Central memory CD8-positive, alpha-beta T cell (primary cell): Measurements from ENCODE around the gene CDK16.
A peak's percentile ranks its signal among the peaks of the same experiment; 100 is the strongest.
"Not testable (repeated sequence)": the region's sequence is repeated elsewhere in the genome, so short reads cannot be mapped to it uniquely, and the experiment has no call there.

Experiments
- ATAC-seq: fragments of 150-1000 bp; cut with Tn5 transposase; replicated peaks from 2 replicates; pipeline ENCODE4 v1.10.0; 2022; ENCODE audit warnings: mild to moderate bottlenecking, moderate FRiP score, moderate number of reproducible peaks; ENCODE audit not compliant: poor library complexity, severe bottlenecking; ENCODE audit errors: extremely low read depth
- DNase-seq, 2 donors: peaks; one replicate each; pipeline ENCODE4 v3.0.0; 2021; ENCODE audit warnings: low spot score in 2 of 2
- H3K27ac Mint-ChIP-seq: one replicate; pipeline ENCODE4 v1.8.0; 2022; ENCODE audit warnings: low read depth, mild to moderate bottlenecking, moderate library complexity, mixed read lengths
- H3K27me3 Mint-ChIP-seq: one replicate; pipeline ENCODE4 v1.8.0; 2022; ENCODE audit warnings: mixed read lengths
- H3K36me3 Mint-ChIP-seq: one replicate; pipeline ENCODE4 v1.8.0; 2022; ENCODE audit warnings: mild to moderate bottlenecking, moderate library complexity, mixed read lengths; ENCODE audit not compliant: insufficient read depth
- H3K4me1 Mint-ChIP-seq: one replicate; pipeline ENCODE4 v1.8.0; 2022; ENCODE audit warnings: mixed read lengths
- H3K4me3 Mint-ChIP-seq: one replicate; pipeline ENCODE4 v1.8.0; 2022; ENCODE audit warnings: mild to moderate bottlenecking, moderate library complexity, mixed read lengths
- H3K9me3 Mint-ChIP-seq: one replicate; pipeline ENCODE4 v1.8.0; 2022; ENCODE audit warnings: mixed read lengths

Gene CDK16

DNA sequence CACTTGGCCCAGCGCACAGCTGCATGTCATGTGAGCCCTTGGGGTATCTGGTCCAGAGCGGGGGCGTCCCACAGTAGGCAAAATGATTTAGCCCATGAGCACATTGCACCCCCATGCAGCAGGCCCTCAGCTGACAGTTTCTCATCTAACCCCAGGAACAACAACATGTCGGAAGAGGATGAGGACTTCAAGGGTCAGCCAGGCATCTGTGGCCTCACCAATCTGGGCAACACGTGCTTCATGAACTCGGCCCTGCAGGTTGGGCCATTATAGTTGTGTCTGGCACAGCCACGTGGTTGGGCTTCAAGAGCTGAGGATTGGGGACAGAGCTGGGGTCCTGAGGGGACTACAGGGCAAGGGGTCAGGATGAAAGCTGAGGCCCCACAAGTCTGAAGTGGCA is 22.1 kb downstream of the CDK16 start:
- H3K4me1 Mint-ChIP-seq: peaks cover 11% of the 10 kb centered on the region

DNA sequence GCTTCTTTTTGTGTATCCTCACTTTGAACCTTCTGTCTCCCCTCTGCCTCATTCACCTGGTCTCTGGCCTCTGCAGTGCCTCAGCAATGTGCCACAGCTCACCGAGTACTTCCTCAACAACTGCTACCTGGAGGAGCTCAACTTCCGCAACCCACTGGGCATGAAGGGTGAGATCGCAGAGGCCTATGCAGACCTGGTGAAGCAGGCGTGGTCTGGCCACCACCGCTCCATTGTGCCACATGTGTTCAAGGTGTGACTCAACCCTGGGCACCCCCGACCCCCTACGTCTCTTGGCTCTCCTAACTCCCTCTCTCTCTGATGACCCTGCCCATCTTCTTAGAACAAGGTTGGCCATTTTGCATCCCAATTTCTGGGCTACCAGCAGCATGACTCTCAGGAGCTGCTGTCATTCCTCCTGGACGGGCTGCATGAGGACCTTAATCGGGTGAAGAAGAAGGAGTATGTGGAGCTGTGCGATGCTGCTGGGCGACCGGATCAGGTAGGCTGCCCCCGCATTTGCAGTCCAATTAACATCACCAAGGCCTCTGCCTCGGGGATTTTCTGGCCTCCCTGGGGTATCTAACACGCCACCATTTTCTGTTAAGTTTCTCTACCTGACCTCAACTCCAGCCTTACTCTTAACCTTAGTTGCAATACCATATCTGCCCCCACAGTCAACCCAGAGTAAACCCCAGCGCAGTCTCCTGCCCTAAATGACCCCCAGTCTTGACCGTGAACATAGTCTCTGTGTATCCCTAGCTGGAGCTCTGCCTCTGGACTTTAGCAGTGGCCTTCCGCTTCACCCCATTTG is 22.9 kb downstream of the CDK16 start:
- Mint-ChIP-seq H3K36me3 (peaks cover 40% of the 10 kb centered on the region), H3K27ac (peak overlapping the region; percentile 29), H3K9me3 (no peaks in the 10 kb centered on the region), H3K4me3 (no peak overlapping the region), H3K4me1 (peaks cover 4% of the 10 kb centered on the region), H3K27me3 (no peaks in the 10 kb centered on the region)
- ATAC-seq: no peak
- DNase-seq: no peak

More for the DNA sequence above, 22.1 kb downstream of the CDK16 start:
- no peak overlapping the region for H3K27ac Mint-ChIP-seq
- no peak for ATAC-seq
- peaks cover 33% of the 10 kb centered on the region for H3K36me3 Mint-ChIP-seq
- no peak overlapping the region for H3K4me3 Mint-ChIP-seq
- H3K27me3 Mint-ChIP-seq: no peaks in the 10 kb centered on the region
- H3K9me3 Mint-ChIP-seq: no peaks in the 10 kb centered on the region
- DNase-seq: no peak

DNA sequence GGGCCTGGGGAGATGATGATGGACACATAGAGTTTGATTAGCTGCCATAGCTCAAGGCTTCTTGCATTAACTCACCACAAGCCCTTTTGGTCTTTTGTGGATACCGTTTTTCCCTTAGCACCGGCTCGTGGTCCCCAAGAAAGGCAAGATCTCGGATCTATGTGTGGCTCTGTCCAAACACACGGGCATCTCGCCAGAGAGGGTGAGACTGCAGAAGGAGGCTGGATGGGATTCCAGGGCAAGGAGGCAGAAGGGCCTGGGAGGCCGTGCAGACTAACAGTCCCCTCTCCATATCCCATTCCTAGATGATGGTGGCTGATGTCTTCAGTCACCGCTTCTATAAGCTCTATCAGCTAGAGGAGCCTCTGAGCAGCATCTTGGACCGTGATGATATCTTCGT is 23.8 kb downstream of the CDK16 start:
- no peak for DNase-seq
- Mint-ChIP-seq H3K27ac (no peak overlapping the region), H3K36me3 (peaks cover 38% of the 10 kb centered on the region), H3K9me3 (no peaks in the 10 kb centered on the region), H3K4me1 (peaks cover 4% of the 10 kb centered on the region), H3K4me3 (no peak overlapping the region), H3K27me3 (no peaks in the 10 kb centered on the region)
- no peak for ATAC-seq

DNA sequence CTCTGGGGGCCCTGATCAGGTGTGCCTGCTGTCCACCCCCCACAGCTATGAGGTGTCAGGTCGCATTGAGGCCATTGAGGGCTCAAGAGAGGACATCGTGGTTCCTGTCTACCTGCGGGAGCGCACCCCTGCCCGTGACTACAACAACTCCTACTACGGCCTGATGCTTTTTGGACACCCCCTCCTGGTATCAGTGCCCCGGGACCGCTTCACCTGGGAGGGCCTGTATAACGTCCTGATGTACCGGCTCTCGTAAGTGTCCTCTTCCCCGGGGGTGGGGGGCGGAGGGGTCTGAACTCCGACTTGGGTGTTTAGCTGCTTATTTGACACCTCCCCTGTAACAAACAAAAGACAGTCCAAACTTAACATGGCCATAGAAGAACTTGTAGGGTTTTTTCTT is 24.9 kb downstream of the CDK16 start:
- no peaks in the 10 kb centered on the region for H3K27me3 Mint-ChIP-seq
- no peak overlapping the region for H3K27ac Mint-ChIP-seq
- DNase-seq: no peak
- H3K4me3 Mint-ChIP-seq: no peak overlapping the region
- no peak for ATAC-seq
- no peaks in the 10 kb centered on the region for H3K9me3 Mint-ChIP-seq
- peaks cover 4% of the 10 kb centered on the region for H3K4me1 Mint-ChIP-seq
- peaks cover 39% of the 10 kb centered on the region for H3K36me3 Mint-ChIP-seq

DNA sequence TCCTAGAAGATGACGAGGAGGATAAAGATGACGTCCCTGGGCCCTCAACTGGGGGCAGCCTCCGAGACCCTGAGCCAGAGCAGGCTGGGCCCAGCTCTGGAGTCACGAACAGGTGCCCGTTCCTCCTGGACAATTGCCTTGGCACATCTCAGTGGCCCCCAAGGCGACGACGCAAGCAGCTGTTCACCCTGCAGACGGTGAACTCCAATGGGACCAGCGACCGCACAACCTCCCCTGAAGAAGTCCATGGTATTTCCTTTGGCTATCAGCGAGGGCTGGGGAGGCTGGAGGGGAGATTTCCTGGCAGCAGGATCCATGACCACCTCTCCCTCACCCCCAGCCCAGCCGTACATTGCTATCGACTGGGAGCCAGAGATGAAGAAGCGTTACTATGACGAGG is 26.2 kb downstream of the CDK16 start:
- Mint-ChIP-seq H3K9me3 (no peaks in the 10 kb centered on the region), H3K36me3 (peaks cover 43% of the 10 kb centered on the region), H3K4me1 (peaks cover 4% of the 10 kb centered on the region), H3K4me3 (no peak overlapping the region), H3K27me3 (no peaks in the 10 kb centered on the region), H3K27ac (no peak overlapping the region)
- no peak for ATAC-seq
- no peak for DNase-seq

DNA sequence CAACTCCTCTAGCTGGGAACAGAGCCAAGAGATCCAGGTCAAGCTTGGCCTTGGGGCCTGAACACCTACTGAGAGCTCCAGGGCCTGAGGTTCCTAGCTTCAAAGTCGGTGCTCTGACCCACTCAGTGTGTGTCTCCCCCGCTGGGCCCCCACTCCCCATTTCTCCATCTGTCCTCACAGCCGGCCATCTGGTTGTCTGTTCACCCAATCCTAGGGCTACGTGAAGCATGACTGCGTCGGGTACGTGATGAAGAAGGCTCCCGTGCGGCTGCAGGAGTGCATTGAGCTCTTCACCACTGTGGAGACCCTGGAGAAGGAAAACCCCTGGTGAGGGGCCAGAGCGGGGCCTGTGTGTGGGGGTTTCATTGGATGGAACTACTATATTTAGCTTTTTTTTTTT is 26.7 kb downstream of the CDK16 start:
- peaks cover 42% of the 10 kb centered on the region for H3K36me3 Mint-ChIP-seq
- no peak for DNase-seq
- no peak overlapping the region for H3K27ac Mint-ChIP-seq
- H3K27me3 Mint-ChIP-seq: no peaks in the 10 kb centered on the region
- no peak overlapping the region for H3K4me3 Mint-ChIP-seq
- no peaks in the 10 kb centered on the region for H3K9me3 Mint-ChIP-seq
- H3K4me1 Mint-ChIP-seq: peaks cover 4% of the 10 kb centered on the region
- no peak for ATAC-seq

DNA sequence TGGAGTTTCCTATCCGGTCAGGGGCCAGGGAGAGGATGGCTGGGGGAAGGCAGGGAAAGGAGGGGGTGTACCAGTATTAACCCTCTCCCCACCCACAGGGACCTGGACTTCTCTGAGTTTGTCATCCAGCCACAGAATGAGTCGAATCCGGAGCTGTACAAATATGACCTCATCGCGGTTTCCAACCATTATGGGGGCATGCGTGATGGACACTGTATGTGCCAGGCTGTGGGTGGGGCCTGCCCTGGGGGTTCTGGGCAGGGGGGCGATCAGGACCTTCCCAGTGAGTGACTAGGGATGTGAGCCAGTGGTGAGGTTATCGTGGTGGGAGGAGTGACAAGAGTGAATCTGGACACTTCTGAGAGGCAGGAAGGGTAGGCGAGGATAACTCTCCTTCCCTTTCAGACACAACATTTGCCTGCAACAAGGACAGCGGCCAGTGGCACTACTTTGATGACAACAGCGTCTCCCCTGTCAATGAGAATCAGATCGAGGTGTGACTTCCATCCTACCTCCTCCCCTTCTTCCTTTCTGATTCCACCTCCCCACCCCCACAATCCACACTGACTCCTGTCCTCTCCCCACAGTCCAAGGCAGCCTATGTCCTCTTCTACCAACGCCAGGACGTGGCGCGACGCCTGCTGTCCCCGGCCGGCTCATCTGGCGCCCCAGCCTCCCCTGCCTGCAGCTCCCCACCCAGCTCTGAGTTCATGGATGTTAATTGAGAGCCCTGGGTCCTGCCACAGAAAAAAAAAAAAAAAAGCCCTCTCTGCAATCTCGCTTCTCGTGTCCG is 28.9 kb downstream of the CDK16 start:
- Mint-ChIP-seq H3K4me1 (no peaks in the 10 kb centered on the region), H3K9me3 (no peaks in the 10 kb centered on the region), H3K27me3 (no peaks in the 10 kb centered on the region), H3K27ac (no peak overlapping the region), H3K36me3 (peaks cover 27% of the 10 kb centered on the region), H3K4me3 (no peak overlapping the region)
- no peak for DNase-seq
- no peak for ATAC-seq

DNA sequence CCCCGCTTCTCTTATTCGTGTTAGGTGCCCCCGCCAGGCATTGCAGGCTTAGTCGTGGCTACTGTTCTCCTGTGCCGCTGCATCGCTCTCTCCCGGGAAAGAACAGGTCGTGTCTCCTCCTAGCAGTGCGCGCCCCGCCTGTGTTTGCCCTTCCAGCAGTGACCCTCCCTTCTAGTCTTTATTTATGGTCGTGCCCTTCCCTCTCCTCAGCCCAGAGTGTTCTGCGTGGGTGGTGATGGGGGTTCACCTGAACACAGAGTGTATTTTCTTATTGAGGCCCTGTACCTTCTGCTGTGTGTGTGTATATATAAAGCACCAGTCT is 29.5 kb downstream of the CDK16 start:
- Mint-ChIP-seq H3K36me3 (peaks cover 24% of the 10 kb centered on the region), H3K4me1 (no peaks in the 10 kb centered on the region), H3K4me3 (no peak overlapping the region), H3K9me3 (no peaks in the 10 kb centered on the region), H3K27ac (no peak overlapping the region), H3K27me3 (no peaks in the 10 kb centered on the region)
- no peak for ATAC-seq
- DNase-seq: no peak

DNA sequence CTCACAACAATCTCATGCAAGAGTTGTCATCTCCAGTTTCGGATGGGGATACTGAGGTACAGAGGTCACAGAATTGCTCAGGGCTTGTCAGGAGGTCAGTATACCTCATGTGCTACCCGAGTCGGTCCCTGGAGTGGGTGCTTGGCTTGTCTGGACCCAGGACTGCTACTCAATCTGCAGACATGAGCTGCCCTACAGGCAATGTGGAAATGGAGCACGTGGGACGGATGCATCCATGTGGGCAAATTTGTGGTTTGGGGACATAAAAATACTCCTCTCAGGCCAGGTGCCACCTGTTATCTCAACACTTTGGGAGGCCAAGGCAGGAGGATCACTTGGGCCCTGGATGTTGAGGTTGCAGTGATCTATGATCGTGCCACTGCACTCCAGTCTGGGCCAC is 30.1 kb downstream of the CDK16 start:
- H3K27me3 Mint-ChIP-seq: no peaks in the 10 kb centered on the region
- H3K27ac Mint-ChIP-seq: no peak overlapping the region
- no peaks in the 10 kb centered on the region for H3K9me3 Mint-ChIP-seq
- H3K4me3 Mint-ChIP-seq: no peak overlapping the region
- H3K36me3 Mint-ChIP-seq: peaks cover 24% of the 10 kb centered on the region
- DNase-seq: no peak
- no peaks in the 10 kb centered on the region for H3K4me1 Mint-ChIP-seq
- ATAC-seq: no peak

DNA sequence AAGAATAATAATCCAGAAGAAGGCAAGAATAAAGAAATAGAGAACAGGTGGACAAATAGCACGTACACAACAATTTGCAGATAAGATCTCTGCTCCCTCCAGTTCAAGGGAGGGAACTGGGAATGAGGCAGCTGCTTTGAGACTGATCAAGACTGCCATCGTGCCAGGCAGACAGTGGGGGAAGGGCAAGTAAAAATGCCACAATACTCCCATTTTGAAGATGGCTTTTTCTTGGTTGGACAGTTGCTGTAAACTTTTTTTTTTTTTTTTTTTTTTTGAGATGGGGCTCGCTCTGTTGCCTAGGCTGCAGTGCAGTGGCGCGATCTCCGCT is 31.5 kb downstream of the CDK16 start:
- DNase-seq (no peak), ATAC-seq (no peak)
- Mint-ChIP-seq H3K27me3 (no peaks in the 10 kb centered on the region), H3K27ac (no peak overlapping the region), H3K4me1 (no peaks in the 10 kb centered on the region), H3K9me3 (no peaks in the 10 kb centered on the region), H3K4me3 (no peak overlapping the region), H3K36me3 (peaks cover 22% of the 10 kb centered on the region)

DNA sequence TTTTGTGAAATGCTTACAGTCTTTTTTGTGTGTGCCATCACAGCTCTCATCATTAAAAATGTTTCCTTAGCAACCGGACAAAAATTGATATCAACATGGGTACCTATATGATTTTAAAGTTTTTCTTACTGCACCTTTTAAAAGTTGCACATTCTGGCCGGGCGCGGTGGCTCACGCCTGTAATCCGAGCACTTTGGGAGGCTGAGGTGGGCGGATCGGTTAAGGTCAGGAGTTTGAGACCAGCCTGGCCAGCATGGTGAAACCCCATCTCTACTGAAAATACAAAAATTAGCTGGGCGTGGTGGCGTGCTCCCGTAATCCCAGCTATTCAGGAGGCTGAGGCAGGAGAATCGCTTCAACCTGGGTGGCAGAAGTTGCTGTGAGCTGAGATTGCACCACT is 39.1 kb downstream of the CDK16 start:
- not testable (repeated sequence) for H3K36me3 Mint-ChIP-seq, H3K27me3 Mint-ChIP-seq, H3K9me3 Mint-ChIP-seq, H3K4me3 Mint-ChIP-seq, H3K4me1 Mint-ChIP-seq, ATAC-seq, DNase-seq, H3K27ac Mint-ChIP-seq

DNA sequence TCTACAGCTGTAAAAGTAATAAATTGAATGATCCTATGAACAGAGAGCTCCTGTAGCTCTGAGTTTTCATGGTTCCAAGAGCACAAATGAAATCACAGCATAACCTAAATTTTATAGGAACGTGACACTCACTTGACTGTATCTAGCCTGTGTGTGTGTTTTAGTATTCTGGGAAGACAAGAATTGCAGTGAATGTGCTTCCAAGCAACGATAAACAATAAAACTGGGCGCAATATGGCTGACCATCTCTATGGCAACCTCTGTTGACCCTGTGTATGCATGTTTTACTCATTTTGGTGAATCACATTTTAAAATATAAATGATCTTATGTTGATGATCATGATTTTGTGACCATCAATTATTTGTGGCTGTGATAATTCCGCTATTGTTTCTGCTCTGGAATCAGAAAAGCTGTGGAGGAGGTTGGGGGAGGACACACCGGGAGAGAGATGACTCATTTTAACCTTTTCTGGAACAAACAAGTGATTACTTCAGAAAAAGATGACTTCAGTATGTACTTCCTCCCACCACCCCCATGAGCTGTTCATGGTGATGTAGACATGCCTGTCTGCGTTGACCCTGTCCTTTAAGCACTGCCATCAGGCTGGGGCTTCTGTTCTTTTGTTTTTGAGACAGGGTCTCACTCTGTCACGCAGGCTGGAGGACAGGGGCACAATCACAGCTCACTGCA is 46.1 kb downstream of the CDK16 start:
- Mint-ChIP-seq H3K9me3 (no peaks in the 10 kb centered on the region), H3K36me3 (no peaks in the 10 kb centered on the region), H3K4me3 (no peak overlapping the region), H3K27ac (no peak overlapping the region), H3K27me3 (no peaks in the 10 kb centered on the region), H3K4me1 (no peaks in the 10 kb centered on the region)
- no peak for DNase-seq
- ATAC-seq: no peak

DNA sequence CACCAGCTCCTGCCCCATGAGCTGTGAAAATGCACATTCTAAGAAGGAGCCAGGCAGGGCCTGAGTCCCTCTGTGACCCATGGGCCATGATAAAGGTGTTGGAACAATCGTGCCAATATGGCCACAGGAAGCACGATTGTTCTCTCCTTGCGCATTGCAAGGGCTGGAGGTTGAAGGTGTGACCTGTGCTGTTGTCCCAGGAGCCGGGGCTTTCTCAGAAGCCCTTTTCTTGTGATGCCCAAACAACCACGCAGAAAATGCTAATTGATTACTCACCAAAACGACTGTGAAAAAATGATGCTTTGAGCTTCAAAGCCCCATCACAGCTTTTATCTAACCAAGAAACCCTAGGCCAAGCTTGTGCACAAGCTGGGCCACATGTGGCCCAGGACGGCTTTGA is 48.2 kb downstream of the CDK16 start:
- no peak for ATAC-seq
- no peak overlapping the region for H3K27ac Mint-ChIP-seq
- H3K36me3 Mint-ChIP-seq: no peaks in the 10 kb centered on the region
- no peaks in the 10 kb centered on the region for H3K27me3 Mint-ChIP-seq
- H3K9me3 Mint-ChIP-seq: no peaks in the 10 kb centered on the region
- H3K4me3 Mint-ChIP-seq: no peak overlapping the region
- no peak for DNase-seq
- H3K4me1 Mint-ChIP-seq: no peaks in the 10 kb centered on the region
